Small intestine (tissue), 7 donors: ENCODE measurements around the gene HOXD11. TPM values are rescaled to one million over a fixed set of nuclear protein-coding genes. Genes with fewer than 3 reads are reported as not detected.

Experiments used
- DNase-seq, 2 donors: peaks; one replicate each; pipeline versions ENCODE4 v3.0.0 to v3.0.0-alpha.2; 2013
- FAIRE-seq: peaks from 2 replicates; lab custom pipeline; 2012; peaks lifted over from hg19 to GRCh38; lab: Jason Lieb, UNC
- H3K27ac ChIP-seq, 3 donors: one replicate each; pipeline ENCODE4 v1.5.1; 2013; ENCODE audit warnings: low read length in 2 of 3, mild to moderate bottlenecking in 2 of 3, control low read depth in 1 of 3, inconsistent platforms in 1 of 3, low read depth in 1 of 3, moderate library complexity in 1 of 3
- H3K27me3 ChIP-seq, 3 donors: one replicate each; pipeline ENCODE4 v1.6.1; 2013; ENCODE audit warnings: low read length in 3 of 3, inconsistent platforms in 1 of 3; ENCODE audit not compliant: control insufficient read depth in 3 of 3, insufficient read depth in 3 of 3
- H3K36me3 ChIP-seq, 3 donors: one replicate each; pipeline ENCODE4 v1.6.1; 2013; ENCODE audit warnings: low read length in 3 of 3, inconsistent platforms in 1 of 3, low read depth in 1 of 3, mild to moderate bottlenecking in 1 of 3, moderate library complexity in 1 of 3; ENCODE audit not compliant: control insufficient read depth in 3 of 3, insufficient read depth in 2 of 3
- H3K4me1 ChIP-seq, 3 donors: one replicate each; pipeline ENCODE4 v1.6.1; 2013; ENCODE audit warnings: low read length in 2 of 3, inconsistent platforms in 1 of 3, low read depth in 1 of 3, mild to moderate bottlenecking in 1 of 3, moderate library complexity in 1 of 3; ENCODE audit not compliant: control insufficient read depth in 3 of 3, insufficient read depth in 2 of 3
- H3K4me3 ChIP-seq, 3 donors: one replicate each; pipeline ENCODE4 v1.5.1; 2013; ENCODE audit warnings: low read length in 3 of 3, control low read depth in 1 of 3, inconsistent platforms in 1 of 3, low read depth in 1 of 3, mild to moderate bottlenecking in 1 of 3, moderate library complexity in 1 of 3
- H3K9me3 ChIP-seq, 2 donors: one replicate each; pipeline ENCODE4 v1.6.1; 2013; ENCODE audit warnings: low read depth in 1 of 2, low read length in 1 of 2; ENCODE audit not compliant: control insufficient read depth in 2 of 2, insufficient read depth in 1 of 2
- WGBS, 3 donors: extraction: QIAGEN DNeasy Blood & Tissue Kit; methylation state at CpG; one replicate each; pipeline ENCODE4 v1.1.7; 2013; 5-methylcytosine and 5-hydroxymethylcytosine counted together
- polyA plus RNA-seq, 4 donors: library from polyadenylated mRNA; stranded (reverse) in 3 of 4; unstranded in 1 of 4; fragments of 200-250 nt in 3 of 4; fragments of 120-200 nt in 1 of 4; gene quantifications; one replicate each; pipeline versions ENCODE4 v1.2.1 to v1.2.3, GENCODE V29; 2013
- donor health status: healthy with polysubstance abuse.
- donor health status: control.
- donor health status: control.
- donor health status: Bipolar disorder and iron deficiency.
- donor health status: healthy.

Gene HOXD11
- polyA plus RNA-seq, 4 donors: not detected

GRCh38 chr2:176095421-176095820 lies 11.7 kb upstream of the HOXD11 start:
- 12 to 25% (median 14%) methylated on average over 5 of the region's 5 CpGs for WGBS, 3 donors
- peaks cover 23 to 95% (median 74%) of the 10 kb centered on the region in 3 donors for H3K27me3 ChIP-seq

GRCh38 chr2:176096243-176096985 lies 10.7 kb upstream of the HOXD11 start:
- Histone ChIP-seq H3K4me1 (peaks cover 0 to 13% (median 3%) of the 10 kb centered on the region in 3 donors), H3K4me3 (peak overlapping the region in 2 of 3 donors; percentile 31 to 48), H3K9me3 (no peaks in the 10 kb centered on the region), H3K27me3 (peaks cover 18 to 95% (median 78%) of the 10 kb centered on the region in 3 donors), H3K36me3 (no peaks in the 10 kb centered on the region), H3K27ac (no peak overlapping the region)
- FAIRE-seq: no peak
- 6 to 9% (median 8%) methylated on average over 16 of the region's 16 CpGs for WGBS, 3 donors
- peak; percentile 29 to 53 for DNase-seq

More at GRCh38 chr2:176095421-176095820, 11.7 kb upstream of the HOXD11 start:
- Histone ChIP-seq H3K9me3 (no peaks in the 10 kb centered on the region), H3K4me1 (peaks cover 0 to 13% (median 3%) of the 10 kb centered on the region in 3 donors), H3K27ac (no peak overlapping the region), H3K36me3 (no peaks in the 10 kb centered on the region), H3K4me3 (no peak overlapping the region)
- FAIRE-seq (no peak), DNase-seq (no peak)

- 0 to 2% (median 1%) methylated on average over 44 to 45 of the region's 45 CpGs for WGBS, 3 donors
- H3K36me3 ChIP-seq: no peaks in the 10 kb centered on the region
- DNase-seq: peak; percentile 62 to 79
- H3K9me3 ChIP-seq: no peaks in the 10 kb centered on the region
- H3K4me3 ChIP-seq: peak overlapping the region in 2 of 3 donors; percentile 31 to 48
- H3K27me3 ChIP-seq: peaks cover 18 to 95% (median 78%) of the 10 kb centered on the region in 3 donors
- H3K4me1 ChIP-seq: peaks cover 0 to 13% (median 3%) of the 10 kb centered on the region in 3 donors
- FAIRE-seq: no peak
- H3K27ac ChIP-seq: no peak overlapping the region
Measured at GRCh38 chr2:176096986-176097819, 9.9 kb upstream of the HOXD11 start.

- Histone ChIP-seq H3K36me3 (no peaks in the 10 kb centered on the region), H3K27me3 (peaks cover 18 to 99% (median 82%) of the 10 kb centered on the region in 3 donors), H3K4me1 (peaks cover 0 to 13% (median 3%) of the 10 kb centered on the region in 3 donors), H3K4me3 (peak overlapping the region in 1 of 3 donors; percentile 48), H3K27ac (no peak overlapping the region), H3K9me3 (peaks cover 0 to 2% of the 10 kb centered on the region in 2 donors)
- FAIRE-seq (no peak), DNase-seq (no peak)
- WGBS, 3 donors: 3 to 4% (median 3%) methylated on average over 18 of the region's 18 CpGs
Measured at GRCh38 chr2:176097820-176098365, 9.2 kb upstream of the HOXD11 start.

- peaks cover 12 to 100% (median 79%) of the 10 kb centered on the region in 3 donors for H3K27me3 ChIP-seq
- peaks cover 0 to 2% of the 10 kb centered on the region in 2 donors for H3K9me3 ChIP-seq
- no peak overlapping the region for H3K4me3 ChIP-seq
- FAIRE-seq: no peak
- peaks cover 0 to 9% (median 3%) of the 10 kb centered on the region in 3 donors for H3K4me1 ChIP-seq
- no peaks in the 10 kb centered on the region for H3K36me3 ChIP-seq
- no peak for DNase-seq
- no peak overlapping the region for H3K27ac ChIP-seq
- WGBS, 3 donors: 5 to 9% (median 6%) methylated on average over 35 of the region's 35 CpGs
Measured at GRCh38 chr2:176098366-176099158, 8.5 kb upstream of the HOXD11 start.

GRCh38 chr2:176099159-176099727 lies 7.8 kb upstream of the HOXD11 start:
- DNase-seq (no peak), FAIRE-seq (no peak)
- no peak overlapping the region for H3K4me3 ChIP-seq
- H3K36me3 ChIP-seq: no peaks in the 10 kb centered on the region
- 9 to 21% (median 15%) methylated on average over 30 of the region's 30 CpGs for WGBS, 3 donors
- peaks cover 0 to 9% (median 3%) of the 10 kb centered on the region in 3 donors for H3K4me1 ChIP-seq
- H3K27me3 ChIP-seq: peaks cover 12 to 100% (median 81%) of the 10 kb centered on the region in 3 donors
- H3K9me3 ChIP-seq: peaks cover 0 to 2% of the 10 kb centered on the region in 2 donors
- no peak overlapping the region for H3K27ac ChIP-seq

- FAIRE-seq: no peak
- WGBS, 3 donors: 7 to 14% (median 13%) methylated on average over 69 to 70 of the region's 70 CpGs
- H3K4me1 ChIP-seq: peaks cover 0 to 9% (median 3%) of the 10 kb centered on the region in 3 donors
- DNase-seq: no peak
- H3K27me3 ChIP-seq: peaks cover 8 to 100% (median 84%) of the 10 kb centered on the region in 3 donors
- H3K36me3 ChIP-seq: no peaks in the 10 kb centered on the region
- H3K4me3 ChIP-seq: no peak within 1 kb of the TSS
- peaks cover 0 to 5% of the 10 kb centered on the region in 2 donors for H3K9me3 ChIP-seq
- no peak within 1 kb of the TSS for H3K27ac ChIP-seq
Measured at GRCh38 chr2:176099728-176100546, 7.1 kb upstream of the HOXD11 start, which contains the start of gene HOXD12. Gene HOXD12 (plus strand): TSS chr2:176099795. CDS start chr2:176099802, 7 bp downstream.
